Measurements from ENCODE around the gene SPHK1.

The SPHK1 gene

GRCh38 chr17:76367642-76368041 lies 16.8 kb upstream of the SPHK1 start:
- H3K9me3 ChIP-seq (ENCODE audit: control insufficient read depth, low read length) = no peaks in the 10 kb centered on the region
- no peak overlapping the region for H3K4me3 ChIP-seq (ENCODE audit: low read length)
- no peaks in the 10 kb centered on the region for H3K36me3 ChIP-seq (ENCODE audit: control insufficient read depth, insufficient read depth, low read length)
- no peaks in the 10 kb centered on the region for H3K4me1 ChIP-seq (ENCODE audit: control insufficient read depth, insufficient read depth, low read length)
- no peak overlapping the region for H3K9ac ChIP-seq (ENCODE audit: low read length)
- no peaks in the 10 kb centered on the region for H3K27me3 ChIP-seq (ENCODE audit: control insufficient read depth, insufficient read depth, low read length)

GRCh38 chr17:76368545-76368944 lies 15.9 kb upstream of the SPHK1 start:
- Histone ChIP-seq H3K9me3 (ENCODE audit: control insufficient read depth, low read length) (no peaks in the 10 kb centered on the region), H3K4me1 (ENCODE audit: control insufficient read depth, insufficient read depth, low read length) (no peaks in the 10 kb centered on the region), H3K36me3 (ENCODE audit: control insufficient read depth, insufficient read depth, low read length) (no peaks in the 10 kb centered on the region), H3K9ac (ENCODE audit: low read length) (no peak overlapping the region), H3K27me3 (ENCODE audit: control insufficient read depth, insufficient read depth, low read length) (no peaks in the 10 kb centered on the region), H3K4me3 (ENCODE audit: low read length) (no peak overlapping the region)

- no peaks in the 10 kb centered on the region for H3K27me3 ChIP-seq (ENCODE audit: control insufficient read depth, insufficient read depth, low read length)
- H3K9me3 ChIP-seq (ENCODE audit: control insufficient read depth, low read length) = no peaks in the 10 kb centered on the region
- no peak overlapping the region for H3K4me3 ChIP-seq (ENCODE audit: low read length)
- no peak overlapping the region for H3K9ac ChIP-seq (ENCODE audit: low read length)
- H3K4me1 ChIP-seq (ENCODE audit: control insufficient read depth, insufficient read depth, low read length) = no peaks in the 10 kb centered on the region
- no peaks in the 10 kb centered on the region for H3K36me3 ChIP-seq (ENCODE audit: control insufficient read depth, insufficient read depth, low read length)
These were observed 15.0 kb upstream of the SPHK1 start for GRCh38 chr17:76369379-76369778.

GRCh38 chr17:76369804-76370203 lies 14.6 kb upstream of the SPHK1 start:
- no peaks in the 10 kb centered on the region for H3K4me1 ChIP-seq (ENCODE audit: control insufficient read depth, insufficient read depth, low read length)
- no peaks in the 10 kb centered on the region for H3K36me3 ChIP-seq (ENCODE audit: control insufficient read depth, insufficient read depth, low read length)
- H3K9me3 ChIP-seq (ENCODE audit: control insufficient read depth, low read length) = no peaks in the 10 kb centered on the region
- H3K9ac ChIP-seq (ENCODE audit: low read length) = no peak overlapping the region
- H3K27me3 ChIP-seq (ENCODE audit: control insufficient read depth, insufficient read depth, low read length) = no peaks in the 10 kb centered on the region
- no peak overlapping the region for H3K4me3 ChIP-seq (ENCODE audit: low read length)

GRCh38 chr17:76370261-76370993 lies 14.0 kb upstream of the SPHK1 start:
- Histone ChIP-seq H3K27me3 (ENCODE audit: control insufficient read depth, insufficient read depth, low read length) (no peaks in the 10 kb centered on the region), H3K4me1 (ENCODE audit: control insufficient read depth, insufficient read depth, low read length) (no peaks in the 10 kb centered on the region), H3K4me3 (ENCODE audit: low read length) (no peak overlapping the region), H3K36me3 (ENCODE audit: control insufficient read depth, insufficient read depth, low read length) (no peaks in the 10 kb centered on the region), H3K9me3 (ENCODE audit: control insufficient read depth, low read length) (no peaks in the 10 kb centered on the region), H3K9ac (ENCODE audit: low read length) (no peak overlapping the region)

GRCh38 chr17:76371656-76372628 lies 12.5 kb upstream of the SPHK1 start:
- H3K9me3 ChIP-seq (ENCODE audit: control insufficient read depth, low read length) = no peaks in the 10 kb centered on the region
- no peaks in the 10 kb centered on the region for H3K27me3 ChIP-seq (ENCODE audit: control insufficient read depth, insufficient read depth, low read length)
- no peaks in the 10 kb centered on the region for H3K4me1 ChIP-seq (ENCODE audit: control insufficient read depth, insufficient read depth, low read length)
- H3K4me3 ChIP-seq (ENCODE audit: low read length) = no peak overlapping the region
- no peaks in the 10 kb centered on the region for H3K36me3 ChIP-seq (ENCODE audit: control insufficient read depth, insufficient read depth, low read length)
- H3K9ac ChIP-seq (ENCODE audit: low read length) = no peak overlapping the region

GRCh38 chr17:76376318-76377133 lies 7.9 kb upstream of the SPHK1 start:
- Histone ChIP-seq H3K9me3 (ENCODE audit: control insufficient read depth, low read length) (no peaks in the 10 kb centered on the region), H3K4me3 (ENCODE audit: low read length) (no peak overlapping the region), H3K9ac (ENCODE audit: low read length) (no peak overlapping the region), H3K27me3 (ENCODE audit: control insufficient read depth, insufficient read depth, low read length) (no peaks in the 10 kb centered on the region), H3K4me1 (ENCODE audit: control insufficient read depth, insufficient read depth, low read length) (no peaks in the 10 kb centered on the region), H3K36me3 (ENCODE audit: control insufficient read depth, insufficient read depth, low read length) (no peaks in the 10 kb centered on the region)

- H3K4me1 ChIP-seq (ENCODE audit: control insufficient read depth, insufficient read depth, low read length) = peaks cover 10% of the 10 kb centered on the region
- no peak overlapping the region for H3K4me3 ChIP-seq (ENCODE audit: low read length)
These were observed 5.7 kb upstream of the SPHK1 start for GRCh38 chr17:76378548-76379274.

GRCh38 chr17:76379275-76379641 lies 5.2 kb upstream of the SPHK1 start:
- Histone ChIP-seq H3K4me1 (ENCODE audit: control insufficient read depth, insufficient read depth, low read length) (peaks cover 12% of the 10 kb centered on the region), H3K9me3 (ENCODE audit: control insufficient read depth, low read length) (no peaks in the 10 kb centered on the region), H3K9ac (ENCODE audit: low read length) (no peak overlapping the region)

More at GRCh38 chr17:76378548-76379274, 5.7 kb upstream of the SPHK1 start:
- H3K36me3 ChIP-seq (ENCODE audit: control insufficient read depth, insufficient read depth, low read length) = no peaks in the 10 kb centered on the region
- H3K27me3 ChIP-seq (ENCODE audit: control insufficient read depth, insufficient read depth, low read length) = peaks cover 13% of the 10 kb centered on the region
- H3K9me3 ChIP-seq (ENCODE audit: control insufficient read depth, low read length) = no peaks in the 10 kb centered on the region
- no peak overlapping the region for H3K9ac ChIP-seq (ENCODE audit: low read length)

GRCh38 chr17:76379646-76380376 lies 4.6 kb upstream of the SPHK1 start:
- H3K9me3 ChIP-seq (ENCODE audit: control insufficient read depth, low read length) = no peaks in the 10 kb centered on the region
- peaks cover 15% of the 10 kb centered on the region for H3K27me3 ChIP-seq (ENCODE audit: control insufficient read depth, insufficient read depth, low read length)
- no peaks in the 10 kb centered on the region for H3K36me3 ChIP-seq (ENCODE audit: control insufficient read depth, insufficient read depth, low read length)
- peaks cover 14% of the 10 kb centered on the region for H3K4me1 ChIP-seq (ENCODE audit: control insufficient read depth, insufficient read depth, low read length)
- H3K9ac ChIP-seq (ENCODE audit: low read length) = no peak overlapping the region
- H3K4me3 ChIP-seq (ENCODE audit: low read length) = no peak overlapping the region

More at GRCh38 chr17:76379275-76379641, 5.2 kb upstream of the SPHK1 start:
- H3K4me3 ChIP-seq (ENCODE audit: low read length) = no peak overlapping the region
- peaks cover 14% of the 10 kb centered on the region for H3K27me3 ChIP-seq (ENCODE audit: control insufficient read depth, insufficient read depth, low read length)
- no peaks in the 10 kb centered on the region for H3K36me3 ChIP-seq (ENCODE audit: control insufficient read depth, insufficient read depth, low read length)

Measured in mucosa of stomach (tissue), 1 donor.